Transverse colon (tissue), 4 donors: ENCODE measurements around the gene LARGE1. TPM values are rescaled to one million over a fixed set of nuclear protein-coding genes. Genes with fewer than 3 reads are reported as not detected.

Experiments
- DNase-seq: peaks from one replicate; pipeline ENCODE4 v3.0.0-alpha.2; 2019
- H3K27ac ChIP-seq, 4 donors: fragments of 200-600 bp; sonication (generic); 2 replicates each; pipeline ENCODE4 v1.5.1; 2016 to 2018; ENCODE audit warnings: inconsistent platforms in 4 of 4
- H3K27me3 ChIP-seq: fragments of 200-600 bp; sonication (generic); 2 replicates; pipeline ENCODE4 v1.5.1; 2017; ENCODE audit warnings: inconsistent platforms
- H3K36me3 ChIP-seq, 4 donors: fragments of 200-600 bp; sonication (generic); 2 replicates each; pipeline ENCODE4 v1.5.1; 2017 to 2019; ENCODE audit warnings: inconsistent platforms in 4 of 4
- H3K4me1 ChIP-seq, 4 donors: fragments of 200-600 bp; sonication (generic); 2 replicates each; pipeline ENCODE4 v1.5.1; 2017 to 2020; ENCODE audit warnings: inconsistent platforms in 4 of 4
- H3K4me3 ChIP-seq, 4 donors: fragments of 200-600 bp; sonication (generic); 1 replicate in 1 of 4; 2 replicates in 3 of 4; pipeline versions ENCODE4 v1.5.1 to v1.6.1; 2017 to 2019; ENCODE audit warnings: inconsistent platforms in 4 of 4
- H3K9me3 ChIP-seq, 2 donors: fragments of 200-600 bp; sonication (generic); 2 replicates each; pipeline ENCODE4 v1.5.1; 2017 to 2019; ENCODE audit warnings: inconsistent platforms in 2 of 2
- EP300 ChIP-seq: sonication (generic); formaldehyde crosslinking; IDR thresholded peaks from one replicate; pipeline ENCODE4 v1.6.1; 2017; ENCODE audit warnings: antibody characterized with exemption, low read depth
- POLR2A ChIP-seq: fragments of 450-650 bp; IDR thresholded peaks from one replicate; pipeline ENCODE4 v1.6.1; 2016; ENCODE audit warnings: antibody characterized with exemption, mild to moderate bottlenecking, moderate library complexity
- POLR2AphosphoS5 ChIP-seq, 3 donors: sonication (generic); formaldehyde crosslinking; IDR thresholded peaks; one replicate each; pipeline ENCODE4 v1.6.1; 2016; ENCODE audit warnings: antibody characterized with exemption in 3 of 3
- WGBS, 2 donors: methylation state at CpG; one replicate each; pipeline ENCODE4 v1.1.5; 2018; ENCODE audit warnings: low coverage in 1 of 2; 5-methylcytosine and 5-hydroxymethylcytosine counted together
- in situ Hi-C, 4 donors: fragments of 200-750 bp; cut with MboI; loops; one replicate each; pipeline versions ENCODE4 v1.15.0 to v1.15.1; 2017; ENCODE audit warnings: low sequenced_read_pairs in 3 of 4, low pct_ligation_motif_present in 1 of 4, low pct_unique_long_range_greater_than_20kb in 1 of 4
- intact Hi-C: fragments of 100-400 bp; cut with DNase I; formaldehyde crosslinking; loops from one replicate; pipeline ENCODE4 v1.15.1; 2023; ENCODE audit warnings: low total_unique reads
- total RNA-seq, 4 donors: library from RNA; depleted of rRNA; stranded (reverse); fragments of >200 nt; gene quantifications; one replicate each; pipeline ENCODE4 v1.1.0, GENCODE V29; 2016
- TF ChIP-seq, protein P1 (sequence below), 5 experiments: fragments of 200-600 bp in 3 of 5; fragments of 450-650 bp in 2 of 5; sonication (generic) in 3 of 5; IDR thresholded peaks; 1 replicate in 2 of 5; 2 replicates in 3 of 5; pipeline ENCODE4 v1.5.1; 2016 to 2017; ENCODE audit warnings: antibody characterized with exemption in 5 of 5, inconsistent platforms in 3 of 5, mild to moderate bottlenecking in 2 of 5, moderate library complexity in 1 of 5

Gene LARGE1
- 100 to 1,000 TPM in 2 of 4 donors, 10 to 100 TPM in 2; 46.5 to 304 (median 80.5) TPM for total RNA-seq

DNA sequence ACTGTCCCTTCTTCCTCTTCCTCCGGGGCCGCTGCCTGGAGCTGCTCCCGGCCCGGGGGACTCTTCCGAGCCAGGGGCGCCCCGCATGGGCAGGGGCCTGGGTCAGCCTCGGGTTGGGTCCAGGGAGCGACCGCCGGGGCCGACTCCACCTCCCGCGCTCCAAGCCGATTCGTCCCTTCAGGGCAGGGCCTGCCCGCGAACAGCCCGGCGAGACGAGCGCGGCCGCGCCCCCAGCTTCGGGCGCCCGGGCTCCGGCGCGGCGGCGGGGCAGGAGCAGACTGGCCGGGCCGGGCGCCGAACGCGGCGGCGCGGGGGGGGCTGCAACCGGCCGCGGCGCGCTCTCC, at the start of gene LARGE1:
TSS of gene LARGE1 (minus strand) at position 280 of the 344 bp plus-strand sequence.
- peaks cover 0 to 45% (median 20%) of the 10 kb centered on the region in 4 donors for H3K4me1 ChIP-seq
- intact Hi-C loops: loop anchor here (5.0 kb wide), 2 partner anchors 113 to 403 kb away; no protein-coding TSS in a partner anchor
- 0% methylated on average over 7 of the region's 47 CpGs; no CpG with 5 or more reads in 1 of the 2 donors for WGBS, 2 donors

DNA sequence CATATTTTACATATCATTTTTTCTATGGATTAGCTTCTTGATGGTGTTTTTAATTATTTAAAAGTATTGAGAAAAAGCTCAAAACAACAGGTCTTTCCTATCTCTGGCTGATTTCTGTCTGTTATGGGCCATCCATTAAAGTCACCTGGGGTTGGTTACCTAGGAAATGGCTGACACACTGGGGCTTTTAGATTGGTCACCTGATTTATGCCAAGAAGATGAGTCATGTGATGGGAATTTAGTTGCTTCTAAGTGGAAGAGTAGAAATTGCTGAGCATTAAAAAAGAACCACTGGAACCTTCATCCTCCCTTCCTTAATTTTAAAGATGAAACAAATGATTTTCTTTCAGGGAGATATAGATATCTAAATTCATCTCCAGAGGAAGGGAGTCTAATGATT, 48.8 kb upstream of the LARGE1 start:
- TF ChIP-seq, protein P1, sequence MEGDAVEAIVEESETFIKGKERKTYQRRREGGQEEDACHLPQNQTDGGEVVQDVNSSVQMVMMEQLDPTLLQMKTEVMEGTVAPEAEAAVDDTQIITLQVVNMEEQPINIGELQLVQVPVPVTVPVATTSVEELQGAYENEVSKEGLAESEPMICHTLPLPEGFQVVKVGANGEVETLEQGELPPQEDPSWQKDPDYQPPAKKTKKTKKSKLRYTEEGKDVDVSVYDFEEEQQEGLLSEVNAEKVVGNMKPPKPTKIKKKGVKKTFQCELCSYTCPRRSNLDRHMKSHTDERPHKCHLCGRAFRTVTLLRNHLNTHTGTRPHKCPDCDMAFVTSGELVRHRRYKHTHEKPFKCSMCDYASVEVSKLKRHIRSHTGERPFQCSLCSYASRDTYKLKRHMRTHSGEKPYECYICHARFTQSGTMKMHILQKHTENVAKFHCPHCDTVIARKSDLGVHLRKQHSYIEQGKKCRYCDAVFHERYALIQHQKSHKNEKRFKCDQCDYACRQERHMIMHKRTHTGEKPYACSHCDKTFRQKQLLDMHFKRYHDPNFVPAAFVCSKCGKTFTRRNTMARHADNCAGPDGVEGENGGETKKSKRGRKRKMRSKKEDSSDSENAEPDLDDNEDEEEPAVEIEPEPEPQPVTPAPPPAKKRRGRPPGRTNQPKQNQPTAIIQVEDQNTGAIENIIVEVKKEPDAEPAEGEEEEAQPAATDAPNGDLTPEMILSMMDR (IDR thresholded peaks at IDR 0.05): no peak
- TF ChIP-seq POLR2A: no peak
- no peak for TF ChIP-seq EP300
- TF ChIP-seq POLR2AphosphoS5 (IDR thresholded peaks at IDR 0.05): no peak
- no peaks in the 10 kb centered on the region for H3K36me3 ChIP-seq
- no peak overlapping the region for H3K27ac ChIP-seq
- H3K4me1 ChIP-seq: no peaks in the 10 kb centered on the region
- no peaks in the 10 kb centered on the region for H3K9me3 ChIP-seq
- intact Hi-C loops: no loop called here
- DNase-seq: no peak
- no peak overlapping the region for H3K4me3 ChIP-seq
- H3K27me3 ChIP-seq: peaks cover 11% of the 10 kb centered on the region
- in situ Hi-C loops: no loop called here

More for the DNA sequence above, at the start of gene LARGE1:
- H3K27ac ChIP-seq: peak within 1 kb of the TSS; percentile 87 to 94 (median 90)
- H3K27me3 ChIP-seq: peaks cover 12% of the 10 kb centered on the region
- peak within 1 kb of the TSS; percentile 78 to 89 (median 85) for H3K4me3 ChIP-seq
- no peaks in the 10 kb centered on the region for H3K9me3 ChIP-seq
- no peaks in the 10 kb centered on the region for H3K36me3 ChIP-seq
- TF ChIP-seq POLR2AphosphoS5 (IDR thresholded peaks at IDR 0.05): no peak
- no peak for TF ChIP-seq POLR2A
- TF ChIP-seq EP300: no peak
- TF ChIP-seq, protein P1 (IDR thresholded peaks at IDR 0.05): no peak
- peak; percentile 46 for DNase-seq
- in situ Hi-C loops: loop anchor here in 1 of 4 donors (25.0 kb wide), 1 partner anchor 608 kb away; no protein-coding TSS in a partner anchor

DNA sequence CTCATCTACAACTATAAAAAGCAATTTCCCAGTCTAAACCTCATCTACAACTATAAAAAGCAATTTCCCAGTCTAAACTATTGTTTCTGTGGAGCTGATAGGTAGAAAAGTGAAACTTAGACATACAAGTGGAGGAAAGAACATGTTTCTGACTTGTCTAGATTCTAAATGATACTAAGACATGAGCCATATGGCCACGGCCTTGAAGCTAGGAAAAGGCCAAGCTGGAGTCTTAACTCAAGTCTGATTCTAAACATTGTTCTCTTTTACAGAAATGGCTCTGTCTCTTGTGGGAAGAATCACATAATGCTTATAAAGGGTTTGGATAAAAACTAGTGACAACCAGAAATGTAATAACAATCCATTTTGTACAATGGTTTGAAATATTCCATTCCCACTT, 43.8 kb upstream of the LARGE1 start:
- in situ Hi-C loops (no loop called here), intact Hi-C loops (no loop called here)
- no peaks in the 10 kb centered on the region for H3K9me3 ChIP-seq
- no peaks in the 10 kb centered on the region for H3K4me1 ChIP-seq
- no peaks in the 10 kb centered on the region for H3K27me3 ChIP-seq
- TF ChIP-seq POLR2A: no peak
- no peak overlapping the region for H3K27ac ChIP-seq
- WGBS, 2 donors: 55 to 63% methylated on average over 1 of the region's 1 CpG
- DNase-seq: no peak
- H3K36me3 ChIP-seq: no peaks in the 10 kb centered on the region
- H3K4me3 ChIP-seq: no peak overlapping the region

DNA sequence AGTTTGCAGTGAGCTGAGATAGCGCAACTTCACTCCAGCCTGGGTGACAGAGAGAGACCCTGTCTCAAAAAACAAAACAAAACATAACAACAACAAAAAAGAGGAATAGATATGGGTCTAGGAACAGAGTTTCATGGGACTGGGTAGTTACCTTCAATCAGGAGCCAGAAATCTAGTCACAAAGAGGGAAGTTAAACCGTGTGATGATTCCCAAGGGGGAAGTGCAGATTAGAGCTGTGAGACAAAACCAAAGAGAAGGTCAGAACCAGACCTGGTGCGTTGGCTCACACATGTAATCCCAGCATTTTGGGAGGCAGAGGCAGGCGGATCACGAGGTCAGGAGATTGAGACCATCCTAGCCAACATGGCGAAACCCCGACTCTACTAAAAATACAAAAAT, 42.1 kb upstream of the LARGE1 start:
- in situ Hi-C loops (no loop called here), intact Hi-C loops (no loop called here)
- TF ChIP-seq, protein P1 (IDR thresholded peaks at IDR 0.05): no peak
- TF ChIP-seq POLR2A: no peak
- TF ChIP-seq EP300: no peak
- no peak for TF ChIP-seq POLR2AphosphoS5 (IDR thresholded peaks at IDR 0.05)
- WGBS, 2 donors: 69 to 88% methylated on average over 3 to 7 of the region's 7 CpGs
- no peak overlapping the region for H3K4me3 ChIP-seq
- no peaks in the 10 kb centered on the region for H3K36me3 ChIP-seq
- no peaks in the 10 kb centered on the region for H3K27me3 ChIP-seq
- H3K27ac ChIP-seq: no peak overlapping the region
- no peaks in the 10 kb centered on the region for H3K9me3 ChIP-seq
- H3K4me1 ChIP-seq: no peaks in the 10 kb centered on the region
- no peak for DNase-seq

DNA sequence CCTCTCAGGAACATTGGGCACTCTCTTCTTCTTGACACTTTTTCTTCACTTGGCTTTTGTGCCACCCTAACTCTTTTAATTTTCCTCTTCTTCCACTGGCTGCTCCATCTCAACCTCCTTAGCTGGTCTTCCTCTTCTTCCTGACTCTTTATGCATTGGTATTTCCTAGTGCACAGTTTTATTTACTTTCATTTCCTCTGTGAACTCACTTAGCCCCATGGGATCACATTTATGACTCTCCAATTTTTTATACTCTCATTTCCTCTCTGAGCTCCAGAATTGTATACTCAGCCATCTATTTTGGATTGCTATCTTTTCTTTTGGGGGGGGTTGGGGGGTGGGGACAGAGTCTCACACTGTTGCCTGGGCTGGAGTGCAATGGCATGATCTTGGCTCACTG, 38.5 kb upstream of the LARGE1 start:
- DNase-seq: no peak
- Histone ChIP-seq H3K27ac (no peak overlapping the region), H3K4me3 (no peak overlapping the region), H3K4me1 (no peaks in the 10 kb centered on the region), H3K36me3 (no peaks in the 10 kb centered on the region), H3K27me3 (no peaks in the 10 kb centered on the region), H3K9me3 (no peaks in the 10 kb centered on the region)
- intact Hi-C loops (no loop called here), in situ Hi-C loops (no loop called here)
- TF ChIP-seq, protein P1 (IDR thresholded peaks at IDR 0.05): no peak
- no peak for TF ChIP-seq POLR2AphosphoS5 (IDR thresholded peaks at IDR 0.05)
- TF ChIP-seq EP300: no peak
- TF ChIP-seq POLR2A: no peak
